HFF-Myc (cell line): ENCODE measurements around the gene MEGF11.
"Not testable (repeated sequence)": the region's sequence is repeated elsewhere in the genome, so short reads cannot be mapped to it uniquely, and the experiment has no call there.

Experiments
- DNase-seq: peaks from one replicate; pipeline ENCODE4 v3.0.0-alpha.2; 2011; ENCODE audit warnings: low read depth; ENCODE audit errors: extremely low read depth
- H3K4me3 ChIP-seq: replicated peaks from 2 replicates; pipeline ENCODE4 v1.5.1; 2011; ENCODE audit warnings: low read depth, mild to moderate bottlenecking, control low read depth, low read length
- CTCF ChIP-seq: IDR thresholded peaks from 2 replicates; pipeline ENCODE4 v1.5.1; 2012; ENCODE audit warnings: mild to moderate bottlenecking, low read depth, low read length, control low read depth; ENCODE audit errors: missing control alignments

Gene MEGF11

GRCh38 chr15:66276546-66276945 is 23.0 kb upstream of the MEGF11 start:
- no peak for TF ChIP-seq CTCF
- no peak overlapping the region for H3K4me3 ChIP-seq
- no peak for DNase-seq

- DNase-seq = no peak
- TF ChIP-seq CTCF = no peak
- no peak overlapping the region for H3K4me3 ChIP-seq
Observed at GRCh38 chr15:66275352-66275751, 21.8 kb upstream of the MEGF11 start.

GRCh38 chr15:66270932-66271331 is 17.4 kb upstream of the MEGF11 start:
- H3K4me3 ChIP-seq = no peak overlapping the region
- no peak for TF ChIP-seq CTCF
- DNase-seq = no peak

GRCh38 chr15:66269326-66270090 is 16.0 kb upstream of the MEGF11 start:
- DNase-seq = peak; percentile 59
- no peak overlapping the region for H3K4me3 ChIP-seq
- no peak for TF ChIP-seq CTCF

GRCh38 chr15:66264859-66265513 is 11.4 kb upstream of the MEGF11 start:
- no peak for DNase-seq
- no peak for TF ChIP-seq CTCF

GRCh38 chr15:66262837-66263236 is 9.3 kb upstream of the MEGF11 start:
- not testable (repeated sequence) for DNase-seq

More at GRCh38 chr15:66264859-66265513, 11.4 kb upstream of the MEGF11 start:
- no peak overlapping the region for H3K4me3 ChIP-seq

GRCh38 chr15:66261056-66261455 is 7.5 kb upstream of the MEGF11 start:
- H3K4me3 ChIP-seq = no peak overlapping the region
- no peak for DNase-seq
- no peak for TF ChIP-seq CTCF

More at GRCh38 chr15:66262837-66263236, 9.3 kb upstream of the MEGF11 start:
- not testable (repeated sequence) for H3K4me3 ChIP-seq
